Measurements from ENCODE around the gene KLK14.
A peak's percentile ranks its signal among the peaks of the same experiment; 100 is the strongest.

KLK14 gene

GRCh38 chr19:51108066-51108804, 25.5 kb upstream of the KLK14 start, which contains the start of gene CTU1:
Gene CTU1 (minus strand): TSS chr19:51108409. CDS start chr19:51104569, 3,840 bp downstream.
- DNase-seq = peak; percentile 99

GRCh38 chr19:51107406-51108065, 24.8 kb upstream of the KLK14 start:
- DNase-seq = no peak

- no peak for DNase-seq
Observed at GRCh38 chr19:51103926-51104341, 21.2 kb upstream of the KLK14 start.

- no peak for DNase-seq
Observed at GRCh38 chr19:51102991-51103390, 20.3 kb upstream of the KLK14 start.

- DNase-seq = no peak
Observed at GRCh38 chr19:51101171-51101865, 18.6 kb upstream of the KLK14 start.

GRCh38 chr19:51100601-51101000, 17.9 kb upstream of the KLK14 start:
- no peak for DNase-seq

GRCh38 chr19:51099047-51099382, 16.3 kb upstream of the KLK14 start:
- DNase-seq = no peak

- DNase-seq = no peak
Observed at GRCh38 chr19:51098365-51099046, 15.8 kb upstream of the KLK14 start.

GRCh38 chr19:51097796-51098195, 15.1 kb upstream of the KLK14 start:
- no peak for DNase-seq

GRCh38 chr19:51097166-51097738, 14.6 kb upstream of the KLK14 start:
- DNase-seq = peak; percentile 28

GRCh38 chr19:51096473-51097165, 13.9 kb upstream of the KLK14 start:
- DNase-seq = no peak

- DNase-seq = no peak
Observed at GRCh38 chr19:51094696-51095279, 12.1 kb upstream of the KLK14 start.

- DNase-seq = no peak
Observed at GRCh38 chr19:51093510-51094345, 11.0 kb upstream of the KLK14 start.

- no peak for DNase-seq
Observed at GRCh38 chr19:51093101-51093500, 10.4 kb upstream of the KLK14 start.

- no peak for DNase-seq
Observed at GRCh38 chr19:51091895-51092873, 9.5 kb upstream of the KLK14 start.

- DNase-seq = no peak
Observed at GRCh38 chr19:51091126-51091525, 8.4 kb upstream of the KLK14 start.

GRCh38 chr19:51090471-51090870, 7.8 kb upstream of the KLK14 start:
- peak; percentile 42 for DNase-seq

GRCh38 chr19:51089786-51090185, 7.1 kb upstream of the KLK14 start:
- no peak for DNase-seq

- DNase-seq = no peak
Observed at GRCh38 chr19:51086153-51086850, 3.6 kb upstream of the KLK14 start.

Measured in NCI-H226 (cell line).